ENCODE measurements around the gene ROR1. TPM values are rescaled to one million over a fixed set of nuclear protein-coding genes. Genes with fewer than 3 reads are reported as not detected.
A peak's percentile ranks its signal among the peaks of the same experiment; 100 is the strongest.

Gene ROR1
- total and polyA plus RNA-seq, 2 donors (not counting 1 experiment from before 2014, with no cell fraction given) = 14.5 to 16.5 TPM

GRCh38 chr1:63794939-63795378, 21.1 kb downstream of the ROR1 start:
- Histone ChIP-seq H3K27me3 (ENCODE audit: control insufficient read depth, insufficient read depth, low read length) (no peaks in the 10 kb centered on the region), H3K9me3 (ENCODE audit: control insufficient read depth, insufficient read depth, low read depth, low read length) (no peaks in the 10 kb centered on the region), H2AFZ (ENCODE audit: low read length) (no peak overlapping the region), H3K36me3 (ENCODE audit: control insufficient read depth, insufficient read depth, low read length) (no peaks in the 10 kb centered on the region), H3K4me2 (ENCODE audit: extremely low read depth, insufficient read depth, low read length) (no peak overlapping the region), H3K4me1 (ENCODE audit: control insufficient read depth, extremely low read depth, insufficient read depth, low read length) (peaks cover 4% of the 10 kb centered on the region), H3K9ac (ENCODE audit: insufficient read depth, low read length) (no peak overlapping the region), H3K27ac (ENCODE audit: insufficient read depth, low read length) (no peak overlapping the region), H3K79me2 (ENCODE audit: control insufficient read depth, insufficient read depth, low read length) (no peaks in the 10 kb centered on the region), H4K20me1 (ENCODE audit: control insufficient read depth, extremely low read depth, insufficient read depth, low read length) (no peaks in the 10 kb centered on the region), H3K4me3 (replicated peaks in 1 of 4; ENCODE audit: control extremely low read depth in 1 of 4, insufficient read depth in 1 of 4, low read depth in 3 of 4, low read length in 4 of 4) (no peak overlapping the region)
- DNase-seq (ENCODE audit: low read depth in 2 of 2) = peak; percentile 50 to 87
- TF ChIP-seq CTCF (conservative IDR thresholded peaks at IDR 0.05 in 1 of 2, IDR thresholded peaks at IDR 0.05 in 1 of 2; ENCODE audit: low read depth in 1 of 2, low read length in 2 of 2) = no peak
- TF ChIP-seq EZH2 (IDR thresholded peaks at IDR 0.05; ENCODE audit: low read length, missing control alignments) = no peak

GRCh38 chr1:63795455-63795854, 21.6 kb downstream of the ROR1 start:
- Histone ChIP-seq H3K79me2 (ENCODE audit: control insufficient read depth, insufficient read depth, low read length) (peaks cover 1% of the 10 kb centered on the region), H3K4me1 (ENCODE audit: control insufficient read depth, extremely low read depth, insufficient read depth, low read length) (peaks cover 6% of the 10 kb centered on the region), H2AFZ (ENCODE audit: low read length) (no peak overlapping the region), H3K4me2 (ENCODE audit: extremely low read depth, insufficient read depth, low read length) (no peak overlapping the region), H3K9me3 (ENCODE audit: control insufficient read depth, insufficient read depth, low read depth, low read length) (no peaks in the 10 kb centered on the region), H4K20me1 (ENCODE audit: control insufficient read depth, extremely low read depth, insufficient read depth, low read length) (no peaks in the 10 kb centered on the region), H3K27ac (ENCODE audit: insufficient read depth, low read length) (no peak overlapping the region), H3K9ac (ENCODE audit: insufficient read depth, low read length) (no peak overlapping the region), H3K36me3 (ENCODE audit: control insufficient read depth, insufficient read depth, low read length) (no peaks in the 10 kb centered on the region), H3K27me3 (ENCODE audit: control insufficient read depth, insufficient read depth, low read length) (no peaks in the 10 kb centered on the region), H3K4me3 (replicated peaks in 1 of 4; ENCODE audit: control extremely low read depth in 1 of 4, insufficient read depth in 1 of 4, low read depth in 3 of 4, low read length in 4 of 4) (no peak overlapping the region)
- DNase-seq (ENCODE audit: low read depth in 2 of 2) = peak in 1 of 2 donors; percentile 28
- no peak for TF ChIP-seq CTCF (conservative IDR thresholded peaks at IDR 0.05 in 1 of 2, IDR thresholded peaks at IDR 0.05 in 1 of 2; ENCODE audit: low read depth in 1 of 2, low read length in 2 of 2)
- no peak for TF ChIP-seq EZH2 (IDR thresholded peaks at IDR 0.05; ENCODE audit: low read length, missing control alignments)

GRCh38 chr1:63797056-63797726, 23.4 kb downstream of the ROR1 start:
- Histone ChIP-seq H3K36me3 (ENCODE audit: control insufficient read depth, insufficient read depth, low read length) (no peaks in the 10 kb centered on the region), H3K9me3 (ENCODE audit: control insufficient read depth, insufficient read depth, low read depth, low read length) (no peaks in the 10 kb centered on the region), H2AFZ (ENCODE audit: low read length) (no peak overlapping the region), H3K4me3 (replicated peaks in 1 of 4; ENCODE audit: control extremely low read depth in 1 of 4, insufficient read depth in 1 of 4, low read depth in 3 of 4, low read length in 4 of 4) (no peak overlapping the region), H3K4me1 (ENCODE audit: control insufficient read depth, extremely low read depth, insufficient read depth, low read length) (peaks cover 7% of the 10 kb centered on the region), H3K27ac (ENCODE audit: insufficient read depth, low read length) (no peak overlapping the region), H3K9ac (ENCODE audit: insufficient read depth, low read length) (no peak overlapping the region), H3K27me3 (ENCODE audit: control insufficient read depth, insufficient read depth, low read length) (no peaks in the 10 kb centered on the region), H4K20me1 (ENCODE audit: control insufficient read depth, extremely low read depth, insufficient read depth, low read length) (no peaks in the 10 kb centered on the region), H3K4me2 (ENCODE audit: extremely low read depth, insufficient read depth, low read length) (no peak overlapping the region), H3K79me2 (ENCODE audit: control insufficient read depth, insufficient read depth, low read length) (peaks cover 2% of the 10 kb centered on the region)
- peak in 1 of 2 donors; percentile 58 for DNase-seq (ENCODE audit: low read depth in 2 of 2)
- TF ChIP-seq EZH2 (IDR thresholded peaks at IDR 0.05; ENCODE audit: low read length, missing control alignments) = no peak
- no peak for TF ChIP-seq CTCF (conservative IDR thresholded peaks at IDR 0.05 in 1 of 2, IDR thresholded peaks at IDR 0.05 in 1 of 2; ENCODE audit: low read depth in 1 of 2, low read length in 2 of 2)
